Transverse colon (tissue), 4 donors: ENCODE data around the gene DDI1. TPM values are rescaled to one million over a fixed set of nuclear protein-coding genes. Genes with fewer than 3 reads are reported as not detected.

ENCODE experiments used
- DNase-seq: peaks from one replicate; pipeline ENCODE4 v3.0.0-alpha.2; 2019
- H3K27ac ChIP-seq, 4 donors: fragments of 200-600 bp; sonication (generic); 2 replicates each; pipeline ENCODE4 v1.5.1; 2016 to 2018; ENCODE audit warnings: inconsistent platforms in 4 of 4
- H3K27me3 ChIP-seq: fragments of 200-600 bp; sonication (generic); 2 replicates; pipeline ENCODE4 v1.5.1; 2017; ENCODE audit warnings: inconsistent platforms
- H3K36me3 ChIP-seq, 4 donors: fragments of 200-600 bp; sonication (generic); 2 replicates each; pipeline ENCODE4 v1.5.1; 2017 to 2019; ENCODE audit warnings: inconsistent platforms in 4 of 4
- H3K4me1 ChIP-seq, 4 donors: fragments of 200-600 bp; sonication (generic); 2 replicates each; pipeline ENCODE4 v1.5.1; 2017 to 2020; ENCODE audit warnings: inconsistent platforms in 4 of 4
- H3K4me3 ChIP-seq, 4 donors: fragments of 200-600 bp; sonication (generic); 1 replicate in 1 of 4; 2 replicates in 3 of 4; pipeline versions ENCODE4 v1.5.1 to v1.6.1; 2017 to 2019; ENCODE audit warnings: inconsistent platforms in 4 of 4
- H3K9me3 ChIP-seq, 2 donors: fragments of 200-600 bp; sonication (generic); 2 replicates each; pipeline ENCODE4 v1.5.1; 2017 to 2019; ENCODE audit warnings: inconsistent platforms in 2 of 2
- CTCF ChIP-seq, 5 experiments: fragments of 200-600 bp in 3 of 5; fragments of 450-650 bp in 2 of 5; sonication (generic) in 3 of 5; IDR thresholded peaks; 1 replicate in 2 of 5; 2 replicates in 3 of 5; pipeline ENCODE4 v1.5.1; 2016 to 2017; ENCODE audit warnings: antibody characterized with exemption in 5 of 5, inconsistent platforms in 3 of 5, mild to moderate bottlenecking in 2 of 5, moderate library complexity in 1 of 5
- EP300 ChIP-seq: sonication (generic); formaldehyde crosslinking; IDR thresholded peaks from one replicate; pipeline ENCODE4 v1.6.1; 2017; ENCODE audit warnings: antibody characterized with exemption, low read depth
- POLR2A ChIP-seq: fragments of 450-650 bp; IDR thresholded peaks from one replicate; pipeline ENCODE4 v1.6.1; 2016; ENCODE audit warnings: antibody characterized with exemption, mild to moderate bottlenecking, moderate library complexity
- POLR2AphosphoS5 ChIP-seq, 3 donors: sonication (generic); formaldehyde crosslinking; IDR thresholded peaks; one replicate each; pipeline ENCODE4 v1.6.1; 2016; ENCODE audit warnings: antibody characterized with exemption in 3 of 3
- WGBS, 2 donors: methylation state at CpG; one replicate each; pipeline ENCODE4 v1.1.5; 2018; ENCODE audit warnings: low coverage in 1 of 2; 5-methylcytosine and 5-hydroxymethylcytosine counted together
- in situ Hi-C, 4 donors: fragments of 200-750 bp; cut with MboI; loops; one replicate each; pipeline versions ENCODE4 v1.15.0 to v1.15.1; 2017; ENCODE audit warnings: low sequenced_read_pairs in 3 of 4, low pct_ligation_motif_present in 1 of 4, low pct_unique_long_range_greater_than_20kb in 1 of 4
- intact Hi-C: fragments of 100-400 bp; cut with DNase I; formaldehyde crosslinking; loops from one replicate; pipeline ENCODE4 v1.15.1; 2023; ENCODE audit warnings: low total_unique reads
- total RNA-seq, 4 donors: library from RNA; depleted of rRNA; stranded (reverse); fragments of >200 nt; gene quantifications; one replicate each; pipeline ENCODE4 v1.1.0, GENCODE V29; 2016

Gene DDI1
- total RNA-seq, 4 donors from 2014 or later, result not detected

- H3K9me3 ChIP-seq, result no peaks in the 10 kb centered on the region
- H3K4me1 ChIP-seq, result no peaks in the 10 kb centered on the region
- TF ChIP-seq CTCF (IDR thresholded peaks at IDR 0.05) (no peak), POLR2AphosphoS5 (IDR thresholded peaks at IDR 0.05) (no peak), EP300 (no peak), POLR2A (no peak)
- H3K36me3 ChIP-seq, result no peaks in the 10 kb centered on the region
- no peaks in the 10 kb centered on the region for H3K27me3 ChIP-seq
- intact Hi-C loops (loop anchor here (5.0 kb wide), 1 partner anchor 1321 kb away; no protein-coding TSS in a partner anchor), in situ Hi-C loops (no loop called here)
- 88 to 89% methylated on average over 2 of the region's 2 CpGs for WGBS, 2 donors
- no peak overlapping the region for H3K27ac ChIP-seq
- H3K4me3 ChIP-seq, result no peak overlapping the region
- DNase-seq, result no peak
Measured at GRCh38 chr11:104011044-104011443, 25.4 kb upstream of the DDI1 start.

- H3K4me3 ChIP-seq, result no peak overlapping the region
- DNase-seq, result no peak
- H3K9me3 ChIP-seq, result no peaks in the 10 kb centered on the region
- TF ChIP-seq POLR2AphosphoS5 (IDR thresholded peaks at IDR 0.05), result no peak
- TF ChIP-seq CTCF (IDR thresholded peaks at IDR 0.05), result no peak
- TF ChIP-seq EP300, result no peak
- TF ChIP-seq POLR2A, result no peak
- H3K36me3 ChIP-seq, result no peaks in the 10 kb centered on the region
- in situ Hi-C loops (no loop called here), intact Hi-C loops (no loop called here)
- H3K27me3 ChIP-seq, result no peaks in the 10 kb centered on the region
- no peaks in the 10 kb centered on the region for H3K4me1 ChIP-seq
- 73 to 75% methylated on average over 3 of the region's 3 CpGs for whole genome bisulfite sequencing, 2 donors
- no peak overlapping the region for H3K27ac ChIP-seq
Measured at GRCh38 chr11:104015649-104016415, 20.6 kb upstream of the DDI1 start.

GRCh38 chr11:104024572-104024971 lies 11.9 kb upstream of the DDI1 start:
- DNase-seq, result no peak
- Histone ChIP-seq H3K4me1 (no peaks in the 10 kb centered on the region), H3K9me3 (no peaks in the 10 kb centered on the region), H3K27me3 (no peaks in the 10 kb centered on the region), H3K36me3 (no peaks in the 10 kb centered on the region), H3K27ac (no peak overlapping the region), H3K4me3 (no peak overlapping the region)
- intact Hi-C loops, result no loop called here
- TF ChIP-seq EP300 (no peak), CTCF (IDR thresholded peaks at IDR 0.05) (no peak), POLR2A (no peak), POLR2AphosphoS5 (IDR thresholded peaks at IDR 0.05) (no peak)
- in situ Hi-C loops, result no loop called here
- WGBS, 2 donors, result 91 to 93% methylated on average over 2 of the region's 2 CpGs

GRCh38 chr11:104028476-104029263 lies 7.8 kb upstream of the DDI1 start:
- in situ Hi-C loops (no loop called here), intact Hi-C loops (no loop called here)
- Histone ChIP-seq H3K4me1 (no peaks in the 10 kb centered on the region), H3K9me3 (no peaks in the 10 kb centered on the region), H3K4me3 (no peak overlapping the region), H3K27ac (no peak overlapping the region), H3K36me3 (no peaks in the 10 kb centered on the region), H3K27me3 (no peaks in the 10 kb centered on the region)
- WGBS, 2 donors, result 35 to 42% methylated on average over 3 of the region's 3 CpGs
- no peak for TF ChIP-seq CTCF (IDR thresholded peaks at IDR 0.05)
- no peak for TF ChIP-seq EP300
- TF ChIP-seq POLR2A, result no peak
- TF ChIP-seq POLR2AphosphoS5 (IDR thresholded peaks at IDR 0.05), result no peak
- DNase-seq, result no peak
